ENCODE measurements around the gene ADAMTSL1.

The ADAMTSL1 gene

GRCh38 chr9:18911714-18912342 lies 437.9 kb downstream of the ADAMTSL1 start:
- DNase-seq (ENCODE audit: low read depth) = no peak
- no peak overlapping the region for H3K4me3 ChIP-seq (ENCODE audit: low read length)
- TF ChIP-seq CTCF (conservative IDR thresholded peaks at IDR 0.05; ENCODE audit: low read depth, low read length) = no peak

DNA sequence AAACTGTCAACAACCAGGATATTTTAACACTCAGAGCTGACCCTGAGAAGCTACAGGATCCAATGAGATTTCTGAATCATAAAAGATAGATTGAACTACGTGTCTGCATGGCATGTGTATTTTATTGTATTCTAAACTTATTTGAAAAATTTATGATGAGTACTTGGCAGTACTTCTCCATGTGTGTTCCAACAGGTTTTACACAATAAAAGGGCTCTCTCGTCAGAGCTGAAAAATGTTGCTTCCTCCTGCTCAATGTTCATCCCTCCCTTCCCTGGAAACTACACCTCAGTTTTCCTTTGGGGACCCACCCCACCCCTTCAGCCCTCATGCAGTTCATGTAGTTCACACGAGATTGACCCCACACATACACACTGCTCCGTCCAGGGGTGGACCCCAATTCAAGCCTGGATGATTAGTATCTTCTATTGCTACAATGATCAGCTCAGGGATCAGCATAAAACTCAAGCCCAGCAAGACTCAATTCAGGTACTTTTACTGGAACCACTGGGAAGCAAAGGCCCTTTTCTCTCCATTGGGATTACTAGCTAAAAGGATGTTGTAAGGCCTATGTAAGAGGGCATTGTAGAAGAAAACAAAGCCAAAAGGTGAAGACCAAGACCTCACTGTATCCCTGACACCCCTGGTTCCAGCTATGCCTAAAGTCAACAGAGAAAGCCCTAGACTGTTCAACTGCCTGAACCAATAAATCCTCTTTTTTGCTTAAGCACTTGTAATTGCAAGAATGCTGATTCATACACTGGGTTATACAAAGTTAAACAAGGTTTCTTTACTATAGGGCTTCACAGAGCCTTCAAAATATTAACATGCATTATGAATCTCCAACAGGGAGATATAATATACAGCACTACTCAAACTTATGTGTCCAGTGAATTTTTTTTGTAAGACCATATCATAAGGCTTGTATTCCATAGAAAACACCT lies 446.5 kb downstream of the ADAMTSL1 start:
- TF ChIP-seq CTCF (conservative IDR thresholded peaks at IDR 0.05; ENCODE audit: low read depth, low read length) = no peak
- peak; percentile 20 for DNase-seq (ENCODE audit: low read depth)
- no peak overlapping the region for H3K4me3 ChIP-seq (ENCODE audit: low read length)

DNA sequence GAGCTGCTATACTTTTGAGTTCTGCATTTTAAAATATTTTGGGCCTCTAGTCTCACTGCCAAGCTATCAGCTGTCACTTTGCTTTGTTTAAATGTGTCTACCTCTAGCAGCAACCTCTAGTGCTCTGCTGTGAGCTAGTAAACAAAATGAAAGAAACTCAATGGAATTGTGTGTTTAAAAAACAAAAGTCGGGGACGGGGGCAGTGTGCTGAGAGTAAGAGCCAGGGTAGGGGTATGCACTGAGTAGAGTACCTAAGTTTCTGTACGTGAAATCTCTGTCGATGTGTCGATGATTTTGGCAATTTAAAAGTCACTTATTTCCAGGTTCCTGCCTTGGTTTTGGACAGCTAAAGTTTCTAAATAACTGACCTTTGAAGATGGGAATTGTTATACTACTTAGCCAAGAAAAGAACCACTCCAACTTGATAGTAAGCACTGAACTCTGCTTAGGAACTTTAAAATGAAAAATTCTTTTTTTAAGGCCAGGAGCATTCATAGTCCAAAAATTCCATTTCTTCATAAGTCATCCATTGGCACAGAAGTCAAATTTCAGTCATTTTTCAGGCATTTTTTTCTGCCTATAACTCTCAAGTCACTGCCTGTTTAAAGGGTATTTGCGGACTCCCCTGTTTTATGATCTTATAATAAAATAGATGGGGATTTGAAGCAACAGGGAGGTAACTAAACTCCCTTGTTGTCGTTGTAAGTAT lies 447.6 kb downstream of the ADAMTSL1 start:
- TF ChIP-seq CTCF (conservative IDR thresholded peaks at IDR 0.05; ENCODE audit: low read depth, low read length) = no peak
- no peak overlapping the region for H3K4me3 ChIP-seq (ENCODE audit: low read length)
- DNase-seq (ENCODE audit: low read depth) = no peak

GRCh38 chr9:18922161-18922885 lies 448.4 kb downstream of the ADAMTSL1 start:
- TF ChIP-seq CTCF (conservative IDR thresholded peaks at IDR 0.05; ENCODE audit: low read depth, low read length) = no peak
- H3K4me3 ChIP-seq (ENCODE audit: low read length) = no peak overlapping the region

DNA sequence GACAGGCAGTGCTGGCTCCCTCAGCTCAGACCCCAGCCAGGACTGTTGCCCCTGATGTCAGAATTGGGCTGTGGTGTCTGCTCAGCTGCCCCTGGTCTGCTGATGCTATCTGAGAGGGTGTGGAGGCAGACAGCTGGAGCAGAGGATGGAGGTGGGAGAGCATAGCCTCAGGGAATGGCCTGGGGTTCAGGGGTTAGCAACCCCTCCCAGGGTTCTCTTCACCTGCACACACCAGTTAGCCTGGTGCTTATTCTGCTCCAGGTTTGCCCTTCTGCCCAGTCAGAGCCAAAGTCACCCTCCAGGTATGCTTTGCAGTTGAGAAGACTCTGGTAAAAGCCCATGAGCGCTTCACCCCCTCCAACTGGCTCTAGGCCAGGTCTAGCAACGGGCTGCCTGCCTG lies 449.2 kb downstream of the ADAMTSL1 start:
- peak; percentile 44 for DNase-seq (ENCODE audit: low read depth)
- no peak overlapping the region for H3K4me3 ChIP-seq (ENCODE audit: low read length)
- TF ChIP-seq CTCF (conservative IDR thresholded peaks at IDR 0.05; ENCODE audit: low read depth, low read length) = no peak

More at GRCh38 chr9:18922161-18922885, 448.4 kb downstream of the ADAMTSL1 start:
- DNase-seq (ENCODE audit: low read depth) = no peak

GRCh38 chr9:18923671-18924430 lies 449.9 kb downstream of the ADAMTSL1 start:
- no peak for DNase-seq (ENCODE audit: low read depth)
- no peak for TF ChIP-seq CTCF (conservative IDR thresholded peaks at IDR 0.05; ENCODE audit: low read depth, low read length)

More at GRCh38 chr9:18923671-18924430, 449.9 kb downstream of the ADAMTSL1 start:
- no peak overlapping the region for H3K4me3 ChIP-seq (ENCODE audit: low read length)
